Epithelial cell of proximal tubule (primary cell): ENCODE measurements around the gene FOXB1. TPM values are rescaled to one million over a fixed set of nuclear protein-coding genes. Genes with fewer than 3 reads are reported as not detected.

ENCODE experiments used
- DNase-seq: peaks from one replicate; pipeline ENCODE4 v3.0.0-alpha.2; 2011; ENCODE audit warnings: low read depth
- H3K4me3 ChIP-seq: 2 replicates; pipeline ENCODE4 v1.5.1; 2011; ENCODE audit warnings: low read depth, mild to moderate bottlenecking, low read length
- CTCF ChIP-seq: conservative IDR thresholded peaks from 2 replicates; pipeline ENCODE4 v1.5.1; 2012; ENCODE audit warnings: low read depth, mild to moderate bottlenecking, low read length
- total RNA-seq: library from RNA; depleted of rRNA; stranded (reverse); fragments of >200 nt; gene quantifications from 2 replicates; pipeline ENCODE4 v1.2.3, GENCODE V29; 2015

Gene FOXB1
- total RNA-seq, 1 donor from 2014 or later = not detected

GRCh38 chr15:59968314-59968713 lies 35.8 kb upstream of the FOXB1 start:
- no peak for TF ChIP-seq CTCF
- H3K4me3 ChIP-seq = no peak overlapping the region
- no peak for DNase-seq

GRCh38 chr15:59972241-59972640 lies 31.9 kb upstream of the FOXB1 start:
- no peak for DNase-seq
- TF ChIP-seq CTCF = no peak
- no peak overlapping the region for H3K4me3 ChIP-seq

GRCh38 chr15:59976480-59977271 lies 27.4 kb upstream of the FOXB1 start:
- no peak overlapping the region for H3K4me3 ChIP-seq
- TF ChIP-seq CTCF = no peak
- DNase-seq = no peak

- no peak for DNase-seq
- TF ChIP-seq CTCF = no peak
- no peak overlapping the region for H3K4me3 ChIP-seq
Observed at GRCh38 chr15:59991834-59992233, 12.3 kb upstream of the FOXB1 start.

GRCh38 chr15:59993041-59993750 lies 10.9 kb upstream of the FOXB1 start:
- no peak overlapping the region for H3K4me3 ChIP-seq
- no peak for TF ChIP-seq CTCF
- no peak for DNase-seq

GRCh38 chr15:59993950-59994401 lies 10.1 kb upstream of the FOXB1 start:
- DNase-seq = no peak
- no peak overlapping the region for H3K4me3 ChIP-seq
- no peak for TF ChIP-seq CTCF
